Omental fat pad (tissue), 4 donors: ENCODE data around the gene DLGAP4. TPM values are rescaled to one million over a fixed set of nuclear protein-coding genes. Genes with fewer than 3 reads are reported as not detected.

Experiments
- ATAC-seq: fragments of 150-250 bp; one replicate; pipeline ENCODE4 v1.9.1; 2016; ENCODE audit warnings: mild to moderate bottlenecking, moderate library complexity; ENCODE audit not compliant: low FRiP score
- DNase-seq: peaks from one replicate; pipeline ENCODE4 v3.0.0-alpha.2; 2019; ENCODE audit warnings: low spot score
- CTCF ChIP-seq, 3 donors: fragments of 450-650 bp; IDR thresholded peaks; one replicate each; pipeline ENCODE4 v1.5.1; 2016 to 2017; ENCODE audit warnings: antibody characterized with exemption in 3 of 3, mild to moderate bottlenecking in 3 of 3, moderate library complexity in 2 of 3
- total RNA-seq, 4 donors: library from RNA; depleted of rRNA; stranded (reverse); fragments of >200 nt; gene quantifications; one replicate each; pipeline ENCODE4 v1.1.0, GENCODE V29; 2016

The DLGAP4 gene
- total RNA-seq, 4 donors from 2014 or later = 26.0 to 42.6 (median 30.7) TPM

GRCh38 chr20:36346256-36346655 is 40.1 kb downstream of the DLGAP4 start:
- DNase-seq (no peak), ATAC-seq (no peak)
- TF ChIP-seq CTCF (IDR thresholded peaks at IDR 0.05) = no peak

- DNase-seq (no peak), ATAC-seq (no peak)
- TF ChIP-seq CTCF (IDR thresholded peaks at IDR 0.05) = no peak
These were observed 43.4 kb downstream of the DLGAP4 start for GRCh38 chr20:36349384-36350170.

- no peak for ATAC-seq
- no peak for TF ChIP-seq CTCF (IDR thresholded peaks at IDR 0.05)
- DNase-seq = no peak
These were observed 44.3 kb downstream of the DLGAP4 start for GRCh38 chr20:36350439-36350838.

DNA sequence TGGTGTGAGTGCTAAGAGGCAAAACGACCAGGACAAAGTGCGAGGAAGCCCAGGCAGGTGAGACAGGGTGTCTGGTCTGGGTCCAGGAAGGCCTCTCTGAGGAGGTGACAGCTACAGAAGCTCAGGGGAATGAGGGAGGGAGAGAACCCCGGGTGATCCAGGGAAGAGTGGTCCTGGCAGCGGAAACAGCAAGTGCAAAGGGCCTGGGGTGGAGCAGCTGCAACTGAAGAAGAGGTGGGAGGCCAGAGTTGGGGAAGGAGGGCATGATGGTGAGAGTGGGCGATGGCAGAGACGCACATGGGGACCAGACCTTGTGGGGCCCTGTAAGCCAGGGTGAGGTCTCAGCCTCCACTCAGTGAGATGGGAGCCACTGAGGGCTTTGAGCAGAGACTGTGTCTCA is 45.8 kb downstream of the DLGAP4 start:
- no peak for DNase-seq
- ATAC-seq = no peak
- no peak for TF ChIP-seq CTCF (IDR thresholded peaks at IDR 0.05)

DNA sequence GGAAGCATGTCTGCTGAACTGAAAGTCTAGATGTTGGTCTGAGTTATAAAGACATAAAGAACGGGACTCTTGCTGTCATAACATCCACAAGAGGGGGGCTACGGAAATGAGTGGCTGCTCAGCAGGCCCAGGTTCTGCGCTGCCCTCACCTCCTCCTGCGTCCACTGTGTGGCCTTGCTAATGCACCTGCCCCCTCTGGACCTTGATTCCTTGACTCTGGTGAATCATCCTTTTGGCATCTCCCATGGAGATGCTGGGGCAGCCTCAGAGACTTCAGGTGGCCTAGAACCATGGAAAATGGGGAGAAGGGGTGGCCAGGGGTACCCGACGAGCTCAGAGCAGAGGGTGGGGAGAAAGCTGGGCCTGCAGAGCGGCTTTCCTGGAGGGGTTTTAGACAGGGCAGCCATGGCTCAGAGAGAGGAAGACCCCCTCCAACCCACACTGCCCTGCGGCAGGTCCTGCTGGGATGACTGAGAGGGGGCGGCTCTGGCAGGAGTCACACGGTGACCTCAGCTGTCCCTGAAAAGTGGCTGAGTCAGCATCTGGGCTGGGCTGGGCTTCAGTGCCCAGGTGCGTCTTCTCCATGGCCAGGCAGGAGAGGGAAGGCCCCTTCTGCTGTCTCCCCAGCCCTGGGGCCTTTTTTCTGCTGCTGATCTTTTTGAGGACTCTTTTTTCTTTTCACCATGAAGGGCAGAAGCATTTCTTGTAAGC is 46.9 kb downstream of the DLGAP4 start:
- ATAC-seq (no peak), DNase-seq (no peak)
- no peak for TF ChIP-seq CTCF (IDR thresholded peaks at IDR 0.05)

DNA sequence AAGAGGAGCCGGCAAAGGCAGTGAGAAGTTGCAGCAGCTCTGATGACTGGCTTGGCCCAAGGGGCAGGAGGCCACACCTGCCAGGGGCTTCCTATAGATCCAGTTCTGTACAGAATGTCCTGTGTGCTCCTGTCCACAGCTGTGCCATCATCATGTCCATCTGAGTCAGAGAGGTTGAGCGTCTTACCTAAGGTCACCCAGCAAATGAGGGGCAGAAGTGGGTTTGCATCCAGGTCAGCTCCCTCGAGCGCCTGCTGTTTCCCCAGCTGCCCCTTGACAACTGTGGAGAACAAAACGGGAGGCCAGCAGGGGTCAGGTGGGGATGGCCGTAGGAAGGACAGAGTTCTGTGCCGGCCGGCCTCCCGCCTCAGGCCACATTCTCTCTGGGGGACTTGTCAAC is 47.6 kb downstream of the DLGAP4 start:
- ATAC-seq = no peak

More for the DNA sequence above, 47.6 kb downstream of the DLGAP4 start:
- no peak for TF ChIP-seq CTCF (IDR thresholded peaks at IDR 0.05)
- DNase-seq = no peak
